AG04450 (cell line): ENCODE data around the gene RASSF1. TPM values are rescaled to one million over a fixed set of nuclear protein-coding genes. Genes with fewer than 3 reads are reported as not detected.
A peak's percentile ranks its signal among the peaks of the same experiment; 100 is the strongest.

Experiments used
- CTCF ChIA-PET: fragments of 300-600, 350-600 bp; formaldehyde crosslinking; extraction: SDS; loops from one replicate; lab custom pipeline; 2022; ENCODE audit warnings: antibody characterized with exemption, inconsistent platforms; lab: Charles Lee
- POLR2A ChIA-PET: fragments of 350-600 bp; formaldehyde crosslinking; extraction: SDS; loops from one replicate; lab custom pipeline; 2021; ENCODE audit warnings: antibody characterized with exemption, inconsistent platforms; lab: Yijun Ruan, JAX
- DNase-seq: peaks from one replicate; pipeline ENCODE4 v3.0.0-alpha.2; 2011; ENCODE audit warnings: low read depth, low spot score
- H3K27ac ChIP-seq: one replicate; pipeline ENCODE4 v1.5.1; 2012; ENCODE audit warnings: low read depth, low read length, control low read depth
- H3K27me3 ChIP-seq: one replicate; pipeline ENCODE4 v1.6.0; 2012; ENCODE audit warnings: low read length; ENCODE audit not compliant: control insufficient read depth, insufficient read depth
- H3K4me3 ChIP-seq: 2 replicates; pipeline ENCODE4 v1.5.1; 2011; ENCODE audit warnings: mild to moderate bottlenecking, low read depth, low read length, control low read depth
- H3K9me3 ChIP-seq: 2 replicates; pipeline ENCODE4 v1.5.1; 2012; ENCODE audit warnings: low read length; ENCODE audit not compliant: control insufficient read depth, insufficient read depth
- CTCF ChIP-seq: IDR thresholded peaks from 2 replicates; pipeline ENCODE4 v1.5.1; 2011; ENCODE audit warnings: low read depth, low read length, control low read depth, inconsistent platforms
- polyA plus RNA-seq: library from polyadenylated mRNA; depleted of rRNA; stranded (reverse); fragments of >200 nt; gene quantifications from 2 replicates; pipeline ENCODE4 v1.2.3, GENCODE V29; 2011

Gene RASSF1
- polyA plus RNA-seq, 1 experiment, result 25.1 TPM

DNA sequence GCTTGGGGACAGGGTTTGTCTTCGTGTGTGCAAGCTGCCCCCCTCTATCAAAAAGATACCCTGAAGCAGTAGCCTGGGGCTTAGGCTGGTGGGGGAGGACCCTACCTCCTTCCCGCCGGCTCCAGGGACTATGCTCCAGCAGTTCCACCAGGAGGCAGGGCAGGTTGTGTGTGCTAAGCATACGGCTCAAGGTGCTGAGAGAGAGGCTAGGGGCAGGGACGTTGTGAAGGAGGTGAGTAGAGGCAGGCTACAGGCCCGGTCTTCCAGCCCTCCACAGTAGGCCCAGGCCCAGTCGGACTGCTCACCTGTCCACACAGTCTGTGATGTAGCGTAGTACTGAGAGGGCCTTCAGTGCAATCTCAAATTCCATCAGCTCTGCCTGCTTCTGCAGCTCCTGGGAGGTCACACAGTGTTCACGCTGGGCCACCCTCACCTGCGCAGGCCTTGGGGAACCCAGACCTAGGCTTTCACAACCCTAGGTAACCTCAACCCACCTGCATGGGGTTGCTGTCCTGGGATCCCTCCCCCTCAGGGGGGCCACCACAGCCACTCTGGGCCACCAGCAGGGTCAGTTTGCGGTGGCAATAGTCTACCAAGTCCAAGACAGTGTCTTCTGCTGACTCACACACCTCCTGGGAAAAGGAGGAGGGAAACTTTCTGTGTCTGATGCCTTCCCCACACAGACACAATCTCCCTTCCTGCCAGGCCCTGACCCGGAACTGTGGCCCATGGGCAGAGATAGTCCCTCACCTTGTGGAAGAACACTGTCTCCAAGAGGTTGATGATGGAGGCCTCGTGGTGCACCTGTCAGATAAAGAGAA is 2.4 kb upstream of the RASSF1 start:
- H3K27ac ChIP-seq, result no peak overlapping the region
- no peak for DNase-seq
- H3K4me3 ChIP-seq, result no peak overlapping the region
- ChIA-PET POLR2A (no interaction called here), CTCF (interaction anchor here (1.0 to 1.1 kb wide), 2 partner anchors 200 to 207 kb away, joined by 3 read pairs; no protein-coding TSS in a partner anchor)
- no peaks in the 10 kb centered on the region for H3K9me3 ChIP-seq
- TF ChIP-seq CTCF, result no peak
- H3K27me3 ChIP-seq, result no peaks in the 10 kb centered on the region

GRCh38 chr3:50341996-50342650 is 1.5 kb upstream of the RASSF1 start:
- ChIA-PET POLR2A (no interaction called here), CTCF (no interaction called here)
- H3K27ac ChIP-seq, result no peak overlapping the region
- H3K9me3 ChIP-seq, result no peaks in the 10 kb centered on the region; the same call in 1 of the 2 replicates
- TF ChIP-seq CTCF, result no peak
- no peak overlapping the region for H3K4me3 ChIP-seq
- no peak for DNase-seq
- H3K27me3 ChIP-seq, result no peaks in the 10 kb centered on the region

DNA sequence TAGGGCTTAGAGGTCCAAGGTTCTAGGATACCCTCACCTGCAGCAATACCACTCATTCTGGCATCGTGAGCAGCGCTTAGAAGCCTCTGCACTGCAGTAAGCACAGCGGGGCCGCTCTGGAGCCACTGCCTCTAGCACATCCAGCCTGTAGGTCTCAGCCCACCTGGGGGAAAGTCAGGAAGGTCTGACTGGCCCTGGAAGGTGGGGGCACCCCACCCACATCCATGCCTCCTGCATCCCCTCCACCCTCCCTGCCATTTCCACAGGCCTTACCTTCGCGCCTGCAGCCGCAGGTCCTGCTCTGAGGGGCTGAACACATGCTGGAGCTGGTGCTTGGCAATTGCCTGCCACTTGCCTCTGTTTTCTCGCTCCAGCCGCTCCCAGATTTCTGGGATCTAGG is 901 bp upstream of the RASSF1 start:
- no peak for TF ChIP-seq CTCF
- H3K27ac ChIP-seq, result no peak overlapping the region
- no peaks in the 10 kb centered on the region for H3K27me3 ChIP-seq
- CTCF ChIA-PET, result no interaction called here
- H3K9me3 ChIP-seq, result no peaks in the 10 kb centered on the region; the same call in 1 of the 2 replicates
- no peak for DNase-seq
- POLR2A ChIA-PET, result interaction anchor here (0.6 to 1.0 kb wide), 2 partner anchors 12 to 81 kb away, joined by 3 to 5 read pairs; no protein-coding TSS in a partner anchor
- peak overlapping the region; percentile 58 for H3K4me3 ChIP-seq

DNA sequence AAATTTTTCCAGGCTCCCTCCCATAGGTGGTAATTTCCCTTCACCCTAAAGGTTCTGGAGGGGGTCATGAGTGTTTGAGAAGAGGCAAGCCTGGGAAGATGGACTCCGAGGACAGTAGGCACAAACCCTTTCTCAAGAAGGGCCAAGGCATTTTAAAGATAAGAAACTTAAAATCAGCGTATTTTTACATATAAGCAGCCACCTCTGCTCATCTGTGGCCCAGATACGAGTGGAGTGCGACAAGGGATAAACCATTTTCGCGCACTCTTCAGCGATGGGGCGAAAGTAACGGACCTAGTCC is 539 bp downstream of the RASSF1 start:
- ChIA-PET CTCF (interaction anchor here (1.1 kb wide), 1 partner anchor 16 kb away, joined by 4 read pairs; no protein-coding TSS in a partner anchor), POLR2A (interaction anchor here (0.7 to 1.0 kb wide), 3 partner anchors 9 to 19 kb away, joined by 3 to 9 read pairs (median 5); partner anchors contain the start of genes CYB561D2 and NPRL2)
- H3K27me3 ChIP-seq, result no peaks in the 10 kb centered on the region
- no peaks in the 10 kb centered on the region; the same call in 1 of the 2 replicates for H3K9me3 ChIP-seq
- peak overlapping the region; percentile 65 for H3K27ac ChIP-seq
- TF ChIP-seq CTCF, result no peak
- no peak for DNase-seq
- peak overlapping the region; percentile 58 for H3K4me3 ChIP-seq
